SK-N-SH (cell line): ENCODE data around the gene VEGFD. TPM values are rescaled to one million over a fixed set of nuclear protein-coding genes. Genes with fewer than 3 reads are reported as not detected.

ENCODE experiments used
- CTCF ChIA-PET: fragments of 300-600, 350-600 bp; formaldehyde crosslinking; extraction: SDS; loops from one replicate; lab custom pipeline; 2021; lab: Yijun Ruan, JAX
- POLR2A ChIA-PET: fragments of 350-600 bp; sonication (Branson Sonifier 250); formaldehyde crosslinking; extraction: SDS; loops from one replicate; lab custom pipeline; 2020; ENCODE audit warnings: antibody characterized with exemption, inconsistent platforms; lab: Yijun Ruan, JAX
- DNase-seq: peaks from one replicate; pipeline ENCODE4 v3.0.0; 2012
- H2AFZ ChIP-seq: fragments of 200-600 bp; sonication (generic); 2 replicates; pipeline ENCODE4 v1.8.1; 2016; ENCODE audit warnings: antibody characterized with exemption, mild to moderate bottlenecking, low read depth
- H3F3A ChIP-seq: fragments of 200-600 bp; sonication (generic); replicated peaks from 2 replicates; pipeline ENCODE3; 2016; ENCODE audit warnings: antibody characterized with exemption, mild to moderate bottlenecking; ENCODE audit not compliant: insufficient read depth
- H3K27ac ChIP-seq, 2 experiments: fragments of 200-500 bp in 1 of 2; fragments of 200-600 bp in 1 of 2; sonication (Bioruptor generic) in 1 of 2; sonication (generic), shearing (Covaris generic) in 1 of 2; 2 replicates each; pipeline versions ENCODE4 v1.5.1 to v1.6.1; 2014 to 2016; ENCODE audit warnings: low read depth in 2 of 2, inconsistent platforms in 1 of 2, low read length in 1 of 2, mild to moderate bottlenecking in 1 of 2, mixed read lengths in 1 of 2
- H3K27me3 ChIP-seq: fragments of 200-600 bp; sonication (generic), shearing (Covaris generic); 2 replicates; pipeline ENCODE4 v1.6.1; 2016; ENCODE audit warnings: mixed run types; ENCODE audit not compliant: insufficient read depth
- H3K36me3 ChIP-seq, 2 experiments: fragments of 200-500 bp in 1 of 2; fragments of 200-600 bp in 1 of 2; sonication (Bioruptor generic) in 1 of 2; sonication (generic) in 1 of 2; replicated peaks in 1 of 2; 2 replicates each; pipeline versions ENCODE3 to v1.5.1; 2014 to 2016; ENCODE audit warnings: low read length in 1 of 2, mild to moderate bottlenecking in 1 of 2; ENCODE audit not compliant: insufficient read depth in 2 of 2, control insufficient read depth in 1 of 2
- H3K4me1 ChIP-seq, 2 experiments: fragments of 200-500 bp in 1 of 2; fragments of 200-600 bp in 1 of 2; sonication (Bioruptor generic) in 1 of 2; sonication (generic), shearing (Covaris generic) in 1 of 2; 2 replicates each; pipeline versions ENCODE4 v1.5.1 to v1.6.1; 2014 to 2016; ENCODE audit warnings: low read depth in 1 of 2, low read length in 1 of 2, mixed run types in 1 of 2; ENCODE audit not compliant: insufficient read depth in 2 of 2, control insufficient read depth in 1 of 2
- H3K4me2 ChIP-seq: fragments of 200-600 bp; sonication (generic), shearing (Covaris generic); 2 replicates; pipeline ENCODE4 v1.6.1; 2017; ENCODE audit warnings: mixed run types
- H3K4me3 ChIP-seq, 2 experiments: fragments of 200-500 bp in 1 of 2; fragments of 200-600 bp in 1 of 2; sonication (Bioruptor generic) in 1 of 2; sonication (generic), shearing (Covaris generic) in 1 of 2; 2 replicates each; pipeline versions ENCODE4 v1.5.1 to v1.8.1; 2014 to 2016; ENCODE audit warnings: low read depth in 2 of 2, inconsistent platforms in 1 of 2, low read length in 1 of 2, mild to moderate bottlenecking in 1 of 2, mixed read lengths in 1 of 2, moderate library complexity in 1 of 2
- H3K79me2 ChIP-seq: fragments of 200-600 bp; sonication (generic); 2 replicates; pipeline ENCODE4 v1.8.1; 2017; ENCODE audit warnings: mild to moderate bottlenecking; ENCODE audit not compliant: insufficient read depth
- H3K9ac ChIP-seq: fragments of 200-600 bp; sonication (generic); 2 replicates; pipeline ENCODE4 v1.6.1; 2017; ENCODE audit warnings: mixed run types
- H3K9me2 ChIP-seq: fragments of 200-600 bp; sonication (generic); 2 replicates; pipeline ENCODE4 v1.6.1; 2017; ENCODE audit warnings: mixed run types
- H3K9me3 ChIP-seq: fragments of 200-600 bp; sonication (generic); 2 replicates; pipeline ENCODE4 v1.6.1; 2017; ENCODE audit warnings: mixed run types, mild to moderate bottlenecking, moderate library complexity
- H4K20me1 ChIP-seq: fragments of 200-600 bp; sonication (generic); 2 replicates; pipeline ENCODE4 v1.6.1; 2017; ENCODE audit warnings: mild to moderate bottlenecking, mixed run types; ENCODE audit not compliant: insufficient read depth
- EP300 ChIP-seq, 2 experiments: IDR thresholded peaks; 2 replicates each; pipeline versions ENCODE4 v1.4.0 to v1.6.1; 2012; ENCODE audit warnings: borderline replicate concordance in 1 of 2, low read depth in 1 of 2, low read length in 1 of 2
- FOSL2 ChIP-seq: IDR thresholded peaks from 2 replicates; pipeline ENCODE4 v1.4.0; 2012; ENCODE audit warnings: low read depth, mild to moderate bottlenecking, moderate library complexity, borderline replicate concordance
- FOXJ3 ChIP-seq: sonication (generic); formaldehyde crosslinking; IDR thresholded peaks from 2 replicates; pipeline ENCODE4 v1.5.1; 2020; ENCODE audit warnings: mild to moderate bottlenecking, missing genetic modification reagents
- JUND ChIP-seq: IDR thresholded peaks from 2 replicates; pipeline ENCODE4 v1.4.0; 2012
- MEF2A ChIP-seq: IDR thresholded peaks from 2 replicates; pipeline ENCODE4 v1.4.0; 2012; ENCODE audit warnings: low read depth, borderline replicate concordance
- MXI1 ChIP-seq: IDR thresholded peaks from 2 replicates; pipeline ENCODE4 v1.6.1; 2012; ENCODE audit warnings: mild to moderate bottlenecking, low read depth, low read length, improper control_type of control experiment
- NFIC ChIP-seq: IDR thresholded peaks from 2 replicates; pipeline ENCODE4 v1.4.0; 2012; ENCODE audit warnings: borderline replicate concordance
- POLR2AphosphoS5 ChIP-seq: IDR thresholded peaks from 2 replicates; pipeline ENCODE4 v1.6.1; 2012; ENCODE audit warnings: low read depth, low read length
- RCOR1 ChIP-seq: fragments of 150-350 bp; IDR thresholded peaks from 2 replicates; pipeline ENCODE4 v1.6.1; 2017; ENCODE audit warnings: antibody characterized with exemption, low read length
- RFX5 ChIP-seq: IDR thresholded peaks from 2 replicates; pipeline ENCODE4 v1.6.1; 2012; ENCODE audit warnings: mild to moderate bottlenecking, improper control_type of control experiment, low read length
- RXRA ChIP-seq: IDR thresholded peaks from 2 replicates; pipeline ENCODE4 v1.4.0; 2012; ENCODE audit warnings: low read depth, mild to moderate bottlenecking, borderline replicate concordance
- SMC3 ChIP-seq: IDR thresholded peaks from 2 replicates; pipeline ENCODE4 v1.6.1; 2012; ENCODE audit warnings: low read depth, low read length, improper control_type of control experiment
- TAF1 ChIP-seq: IDR thresholded peaks from 2 replicates; pipeline ENCODE4 v1.6.1; 2012; ENCODE audit warnings: low read depth, mild to moderate bottlenecking, low read length, moderate library complexity, borderline replicate concordance
- YY1 ChIP-seq: IDR thresholded peaks from 2 replicates; pipeline ENCODE4 v1.4.0; 2012; ENCODE audit warnings: low read depth, mild to moderate bottlenecking
- WGBS: methylation state at CpG from one replicate; pipeline ENCODE4 v1.1.6; 2017; ENCODE audit warnings: low lambda C conversion rate; 5-methylcytosine and 5-hydroxymethylcytosine counted together
- polyA plus RNA-seq, 3 experiments: library from polyadenylated mRNA; depleted of rRNA; stranded (reverse); fragments of >200 nt; gene quantifications; 2 replicates each; pipeline ENCODE4 v1.2.3, GENCODE V29; 2012
- TF ChIP-seq, protein P1 (sequence below): fragments of 150-350 bp; IDR thresholded peaks from 2 replicates; pipeline ENCODE4 v1.6.1; 2016; ENCODE audit warnings: mild to moderate bottlenecking, low read depth, low read length
- TF ChIP-seq, protein P2 (sequence below): IDR thresholded peaks from 2 replicates; pipeline ENCODE4 v1.6.1; 2012; ENCODE audit warnings: mild to moderate bottlenecking, low read depth, low read length, moderate library complexity
- TF ChIP-seq, protein P3 (sequence below): fragments of 150-350 bp; IDR thresholded peaks from 2 replicates; pipeline ENCODE4 v1.6.1; 2017; ENCODE audit warnings: antibody characterized with exemption, low read length, low read depth, borderline replicate concordance
- TF ChIP-seq, protein P4 (sequence below): IDR thresholded peaks from 2 replicates; pipeline ENCODE4 v1.4.0; 2012; ENCODE audit warnings: low read depth, borderline replicate concordance

VEGFD gene
- polyA plus RNA-seq, 1 of the 3 experiments (the other 2 are of a cell fraction) = 5.3 TPM

DNA sequence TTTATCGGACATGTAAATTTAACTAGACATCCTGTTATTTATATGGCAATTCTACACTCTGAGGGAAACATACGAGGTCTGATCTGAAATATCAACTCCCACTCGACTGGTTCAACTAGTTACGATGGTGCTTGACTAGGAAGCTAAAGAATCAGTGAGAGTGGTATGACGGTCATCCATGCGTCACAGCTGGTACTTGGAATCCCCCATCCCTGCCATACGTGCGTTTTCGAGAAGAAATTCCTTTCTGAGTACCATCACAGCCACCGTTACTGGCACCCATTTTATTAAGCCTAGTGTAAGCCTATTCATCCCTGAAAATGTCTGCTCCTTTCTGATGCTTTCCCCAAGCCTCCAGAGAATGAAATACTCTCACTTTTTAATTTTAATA, 48.2 kb downstream of the VEGFD start:
- no peak for TF ChIP-seq RFX5
- H3K9ac ChIP-seq = peak overlapping the region; percentile 64
- POLR2A ChIA-PET = no interaction called here
- H3K9me2 ChIP-seq = no peaks in the 10 kb centered on the region
- H4K20me1 ChIP-seq = no peaks in the 10 kb centered on the region
- peak overlapping the region; percentile 53 to 56 for H3K4me3 ChIP-seq
- H3K36me3 ChIP-seq = peaks cover 0 to 18% of the 10 kb centered on the region in 2 experiments
- CTCF ChIA-PET = interaction anchor here (5.4 kb wide), 1 partner anchor 13 kb away, joined by 30 read pairs; no protein-coding TSS in a partner anchor
- under 1% methylated on average over 10 of the region's 10 CpGs for WGBS
- H3K79me2 ChIP-seq = peaks cover 24% of the 10 kb centered on the region; the same call in 1 of the 2 replicates
- H3K9me3 ChIP-seq = no peaks in the 10 kb centered on the region
- no peaks in the 10 kb centered on the region for H3F3A ChIP-seq
- H3K27ac ChIP-seq = peak overlapping the region; percentile 65
- peak; percentile 44 for DNase-seq
- peaks cover 2% of the 10 kb centered on the region; the same call in 1 of the 2 replicates for H3K27me3 ChIP-seq
- peak overlapping the region; percentile 63 for H3K4me2 ChIP-seq
- no peaks in the 10 kb centered on the region for H3K4me1 ChIP-seq
- peak overlapping the region; percentile 74; the same call in 1 of the 2 replicates for H2AFZ ChIP-seq

DNA sequence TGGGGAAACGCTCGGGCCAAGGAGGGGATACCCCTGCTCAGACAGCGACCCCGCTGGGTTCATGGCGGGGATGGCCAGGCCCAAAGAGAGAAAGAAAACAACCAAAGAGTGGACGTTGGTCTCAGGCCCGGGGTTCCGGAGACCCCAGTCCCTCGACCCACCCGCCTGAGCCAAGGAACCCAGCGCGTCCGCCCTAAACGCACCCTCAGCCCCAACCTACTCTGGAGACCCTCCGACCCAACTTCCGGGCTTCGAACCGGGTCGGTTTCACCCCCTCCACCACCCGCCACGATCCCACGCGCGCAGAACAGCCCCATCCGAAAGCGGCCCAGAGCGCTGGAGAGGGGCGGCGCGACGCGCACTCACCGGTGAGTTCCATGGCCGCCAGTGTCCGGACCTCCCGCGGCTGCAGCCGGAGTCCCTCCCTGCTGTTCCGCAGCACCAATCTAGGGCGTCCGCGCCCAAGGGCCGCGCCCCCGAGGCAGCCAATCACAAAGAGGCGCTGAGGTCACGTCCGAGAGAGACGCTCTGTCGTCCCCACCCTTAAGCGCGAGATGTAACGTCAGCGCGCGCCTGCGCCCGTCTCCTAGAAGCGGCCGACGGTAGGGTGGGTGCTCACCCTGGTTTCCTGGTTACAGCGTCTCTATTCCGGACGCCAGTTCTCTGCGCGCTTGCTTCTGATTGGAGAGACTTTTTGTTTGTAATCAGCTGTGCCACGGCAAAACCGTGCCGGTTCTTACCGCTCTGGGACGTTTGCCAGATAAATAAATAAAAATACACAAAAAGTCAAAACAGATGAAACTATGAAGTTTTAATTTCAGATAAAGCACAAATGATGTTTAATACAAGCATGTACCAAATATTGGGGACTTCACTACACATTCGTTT, 48.8 kb downstream of the VEGFD start, which contains the start of gene PIGA:
TSS of gene PIGA (minus strand) at position 389 of the 888 bp plus-strand sequence. CDS start 3,593 bp downstream, outside the sequence.
- CTCF ChIA-PET = interaction anchor here (1.2 to 5.4 kb wide), 2 partner anchors 14 to 36 kb away, joined by 3 to 30 read pairs; no protein-coding TSS in a partner anchor
- Histone ChIP-seq H4K20me1 (no peaks in the 10 kb centered on the region), H3K36me3 (peaks cover 0 to 21% of the 10 kb centered on the region in 2 experiments), H3K27me3 (0 out of 2 replicates have a peak, but pooled peaks cover 3% of the 10 kb centered on the region), H3K4me1 (no peaks in the 10 kb centered on the region), H3K4me3 (peak within 1 kb of the TSS; percentile 61 to 70), H3K27ac (peak within 1 kb of the TSS; percentile 65), H3K9me3 (no peaks in the 10 kb centered on the region), H2AFZ (peak within 1 kb of the TSS; percentile 74), H3K9ac (peak within 1 kb of the TSS; percentile 80), H3F3A (no peaks in the 10 kb centered on the region), H3K79me2 (peaks cover 24% of the 10 kb centered on the region; the same call in 1 of the 2 replicates), H3K9me2 (no peaks in the 10 kb centered on the region), H3K4me2 (peak within 1 kb of the TSS; percentile 77)
- DNase-seq = peak; percentile 89
- POLR2A ChIA-PET = no interaction called here
- 24% methylated on average over 40 of the region's 72 CpGs for WGBS
- TF ChIP-seq MXI1 = peak; percentile 89
- TF ChIP-seq JUND = no peak
- TF ChIP-seq, protein P1, sequence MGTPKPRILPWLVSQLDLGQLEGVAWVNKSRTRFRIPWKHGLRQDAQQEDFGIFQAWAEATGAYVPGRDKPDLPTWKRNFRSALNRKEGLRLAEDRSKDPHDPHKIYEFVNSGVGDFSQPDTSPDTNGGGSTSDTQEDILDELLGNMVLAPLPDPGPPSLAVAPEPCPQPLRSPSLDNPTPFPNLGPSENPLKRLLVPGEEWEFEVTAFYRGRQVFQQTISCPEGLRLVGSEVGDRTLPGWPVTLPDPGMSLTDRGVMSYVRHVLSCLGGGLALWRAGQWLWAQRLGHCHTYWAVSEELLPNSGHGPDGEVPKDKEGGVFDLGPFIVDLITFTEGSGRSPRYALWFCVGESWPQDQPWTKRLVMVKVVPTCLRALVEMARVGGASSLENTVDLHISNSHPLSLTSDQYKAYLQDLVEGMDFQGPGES = no peak
- 0 out of 2 replicates have a peak, but pooled peaks have one; percentile 14 for TF ChIP-seq RCOR1
- no peak for TF ChIP-seq FOSL2
- TF ChIP-seq, protein P2, sequence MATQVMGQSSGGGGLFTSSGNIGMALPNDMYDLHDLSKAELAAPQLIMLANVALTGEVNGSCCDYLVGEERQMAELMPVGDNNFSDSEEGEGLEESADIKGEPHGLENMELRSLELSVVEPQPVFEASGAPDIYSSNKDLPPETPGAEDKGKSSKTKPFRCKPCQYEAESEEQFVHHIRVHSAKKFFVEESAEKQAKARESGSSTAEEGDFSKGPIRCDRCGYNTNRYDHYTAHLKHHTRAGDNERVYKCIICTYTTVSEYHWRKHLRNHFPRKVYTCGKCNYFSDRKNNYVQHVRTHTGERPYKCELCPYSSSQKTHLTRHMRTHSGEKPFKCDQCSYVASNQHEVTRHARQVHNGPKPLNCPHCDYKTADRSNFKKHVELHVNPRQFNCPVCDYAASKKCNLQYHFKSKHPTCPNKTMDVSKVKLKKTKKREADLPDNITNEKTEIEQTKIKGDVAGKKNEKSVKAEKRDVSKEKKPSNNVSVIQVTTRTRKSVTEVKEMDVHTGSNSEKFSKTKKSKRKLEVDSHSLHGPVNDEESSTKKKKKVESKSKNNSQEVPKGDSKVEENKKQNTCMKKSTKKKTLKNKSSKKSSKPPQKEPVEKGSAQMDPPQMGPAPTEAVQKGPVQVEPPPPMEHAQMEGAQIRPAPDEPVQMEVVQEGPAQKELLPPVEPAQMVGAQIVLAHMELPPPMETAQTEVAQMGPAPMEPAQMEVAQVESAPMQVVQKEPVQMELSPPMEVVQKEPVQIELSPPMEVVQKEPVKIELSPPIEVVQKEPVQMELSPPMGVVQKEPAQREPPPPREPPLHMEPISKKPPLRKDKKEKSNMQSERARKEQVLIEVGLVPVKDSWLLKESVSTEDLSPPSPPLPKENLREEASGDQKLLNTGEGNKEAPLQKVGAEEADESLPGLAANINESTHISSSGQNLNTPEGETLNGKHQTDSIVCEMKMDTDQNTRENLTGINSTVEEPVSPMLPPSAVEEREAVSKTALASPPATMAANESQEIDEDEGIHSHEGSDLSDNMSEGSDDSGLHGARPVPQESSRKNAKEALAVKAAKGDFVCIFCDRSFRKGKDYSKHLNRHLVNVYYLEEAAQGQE = no peak
- TF ChIP-seq NFIC = no peak
- TF ChIP-seq SMC3 = no peak
- TF ChIP-seq RXRA = no peak
- TF ChIP-seq TAF1 = peak; percentile 29; the same call in 1 of the 2 replicates
- TF ChIP-seq, protein P3, sequence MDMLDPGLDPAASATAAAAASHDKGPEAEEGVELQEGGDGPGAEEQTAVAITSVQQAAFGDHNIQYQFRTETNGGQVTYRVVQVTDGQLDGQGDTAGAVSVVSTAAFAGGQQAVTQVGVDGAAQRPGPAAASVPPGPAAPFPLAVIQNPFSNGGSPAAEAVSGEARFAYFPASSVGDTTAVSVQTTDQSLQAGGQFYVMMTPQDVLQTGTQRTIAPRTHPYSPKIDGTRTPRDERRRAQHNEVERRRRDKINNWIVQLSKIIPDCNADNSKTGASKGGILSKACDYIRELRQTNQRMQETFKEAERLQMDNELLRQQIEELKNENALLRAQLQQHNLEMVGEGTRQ = no peak
- no peak for TF ChIP-seq MEF2A
- TF ChIP-seq FOXJ3 (CRISPR knock-in tag) = no peak
- TF ChIP-seq, protein P4, sequence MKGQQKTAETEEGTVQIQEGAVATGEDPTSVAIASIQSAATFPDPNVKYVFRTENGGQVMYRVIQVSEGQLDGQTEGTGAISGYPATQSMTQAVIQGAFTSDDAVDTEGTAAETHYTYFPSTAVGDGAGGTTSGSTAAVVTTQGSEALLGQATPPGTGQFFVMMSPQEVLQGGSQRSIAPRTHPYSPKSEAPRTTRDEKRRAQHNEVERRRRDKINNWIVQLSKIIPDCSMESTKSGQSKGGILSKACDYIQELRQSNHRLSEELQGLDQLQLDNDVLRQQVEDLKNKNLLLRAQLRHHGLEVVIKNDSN = no peak
- TF ChIP-seq YY1 = peak; percentile 78; the same call in 1 of the 2 replicates
- no peak for TF ChIP-seq EP300 (IDR thresholded peaks at IDR 0.05; ENCODE audit: borderline replicate concordance in 1 of 2, low read depth in 1 of 2, low read length in 1 of 2)
- 0 out of 2 replicates have a peak, but pooled peaks have one; percentile 37 for TF ChIP-seq POLR2AphosphoS5
